GM18858 (cell line): ENCODE results near the gene C6orf52.
"Not testable (repeated sequence)": the region's sequence is repeated elsewhere in the genome, so short reads cannot be mapped to it uniquely, and the experiment has no call there.

Source experiments
- ATAC-seq: cut with Tn5 transposase; IDR thresholded peaks from one replicate; pipeline ENCODE4 v1.9.1; 2021; ENCODE audit not compliant: unreplicated experiment

Gene C6orf52

DNA sequence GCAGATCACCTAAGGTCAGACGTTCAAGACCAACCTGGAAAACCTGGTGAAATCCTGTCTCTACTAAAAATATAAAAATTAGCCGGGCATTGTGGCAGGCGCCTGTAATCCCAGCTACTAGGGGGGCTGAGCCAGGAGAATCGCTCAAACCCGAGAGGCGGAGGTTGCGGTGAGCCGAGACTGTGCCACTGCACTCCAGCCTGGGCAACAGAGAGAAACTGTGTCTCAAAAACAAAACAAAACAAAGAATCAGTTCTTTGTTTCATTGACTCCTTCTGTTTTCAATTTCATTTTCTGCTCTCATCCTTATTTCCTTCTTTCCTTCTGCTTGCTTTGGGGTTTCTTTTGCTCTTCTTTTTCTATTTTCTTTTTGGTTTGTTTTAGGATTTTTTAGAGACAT is 19.5 kb upstream of the C6orf52 start:
- ATAC-seq, result no peak

DNA sequence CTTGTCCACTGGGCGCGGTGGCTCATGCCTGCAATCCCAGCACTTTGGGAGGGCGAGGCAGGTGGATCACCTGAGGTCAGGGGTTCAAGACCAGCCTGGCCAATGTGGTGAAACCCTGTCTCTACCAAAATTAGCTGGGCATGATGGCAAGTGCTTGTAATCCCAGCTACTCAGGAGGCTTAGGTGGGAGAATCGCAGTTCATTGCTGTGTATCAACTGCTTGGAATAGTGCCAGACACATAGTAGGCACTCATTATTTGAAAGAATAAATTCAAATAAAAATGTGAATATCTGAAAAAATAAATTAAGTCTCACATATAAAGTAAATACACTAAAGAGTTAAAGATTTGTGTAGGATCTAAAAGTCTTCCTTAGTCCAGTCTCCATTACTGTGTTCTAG is 2.2 kb upstream of the C6orf52 start:
- ATAC-seq, result no peak

GRCh38 chr6:10695086-10695657 is 756 bp upstream of the C6orf52 start:
- ATAC-seq, result no peak

DNA sequence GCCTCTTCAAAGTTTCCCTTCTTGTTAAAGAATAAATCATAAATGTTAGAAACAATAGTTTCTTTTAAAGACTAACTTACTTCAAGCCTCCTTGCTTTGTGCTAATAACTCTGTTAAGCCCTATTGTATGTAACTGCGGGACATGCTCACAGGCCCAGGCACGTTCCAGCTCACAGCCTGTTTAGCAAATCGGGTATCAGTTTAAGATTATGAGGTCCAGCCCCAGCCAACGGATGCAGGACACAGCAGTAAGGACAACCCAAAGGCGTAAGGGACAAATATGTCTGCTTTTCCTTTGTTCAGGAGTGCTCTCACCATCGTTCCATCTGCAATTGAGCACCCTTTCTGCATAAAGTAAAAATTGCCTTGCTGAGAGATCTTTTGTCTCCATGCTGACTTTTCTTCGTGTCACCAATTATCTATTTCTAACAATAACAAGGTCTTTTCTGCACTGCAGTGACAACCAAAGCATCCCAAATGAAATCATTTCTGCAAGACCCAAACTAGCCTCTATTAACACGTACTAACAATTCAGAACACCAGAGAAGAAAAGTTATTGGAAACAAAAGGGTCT is 1.4 kb downstream of the C6orf52 start:
- no peak for ATAC-seq

DNA sequence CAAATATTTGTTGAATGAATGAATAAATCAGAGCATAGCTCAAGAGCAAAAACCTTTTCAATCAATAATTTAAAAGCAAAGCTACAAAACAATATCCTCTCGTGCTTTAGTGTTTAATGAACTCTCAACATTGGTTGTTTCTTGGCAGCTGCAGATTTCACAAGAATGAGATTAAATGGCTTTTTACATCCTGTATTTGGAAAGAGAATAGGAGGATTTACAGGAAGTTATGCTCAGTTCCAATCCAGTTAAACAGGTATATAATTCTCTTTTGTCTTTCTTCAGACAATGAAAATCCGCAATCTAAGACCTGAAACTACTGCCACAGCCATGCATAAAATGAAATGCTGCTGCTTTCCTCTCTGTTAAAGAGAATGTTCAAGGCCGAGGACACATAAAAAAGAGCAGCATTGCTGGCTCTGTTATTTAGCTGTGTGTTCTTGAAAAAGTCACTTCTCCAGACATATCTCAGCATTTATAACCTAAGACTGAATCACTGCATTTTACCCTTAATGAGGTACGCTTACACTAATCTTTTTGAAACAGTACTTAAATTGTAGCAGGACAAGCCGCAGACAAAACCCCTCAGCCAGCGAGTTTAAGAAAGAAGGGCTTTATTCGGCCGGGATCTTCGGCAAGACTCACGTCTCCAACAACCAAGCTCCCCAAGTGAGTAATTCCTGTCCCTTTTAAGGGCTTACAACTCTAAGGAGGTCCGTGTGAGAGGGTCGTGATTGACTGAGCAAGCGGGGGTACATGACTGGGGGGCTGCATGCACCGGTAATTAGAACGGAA is 3.6 kb downstream of the C6orf52 start:
- no peak for ATAC-seq

DNA sequence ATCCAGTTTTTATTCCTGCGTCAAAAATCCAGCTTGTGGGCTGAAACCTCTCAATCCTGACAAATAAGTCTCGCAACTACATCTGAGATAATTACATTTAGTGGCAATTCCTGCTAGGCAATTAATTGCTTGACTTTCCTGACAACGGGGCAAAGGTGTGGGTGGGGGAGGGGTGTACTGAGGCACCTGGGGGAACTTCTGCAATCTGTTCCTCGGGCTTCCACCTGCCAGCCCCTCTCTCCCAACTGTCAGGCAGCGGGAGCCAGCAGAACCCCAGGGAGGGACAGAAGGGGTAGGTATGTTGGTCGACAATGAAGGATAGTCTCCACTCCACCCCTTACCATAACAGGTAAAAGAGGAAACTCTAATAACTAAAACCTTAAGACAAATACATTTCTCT is 6.8 kb downstream of the C6orf52 start:
- ATAC-seq, result no peak

DNA sequence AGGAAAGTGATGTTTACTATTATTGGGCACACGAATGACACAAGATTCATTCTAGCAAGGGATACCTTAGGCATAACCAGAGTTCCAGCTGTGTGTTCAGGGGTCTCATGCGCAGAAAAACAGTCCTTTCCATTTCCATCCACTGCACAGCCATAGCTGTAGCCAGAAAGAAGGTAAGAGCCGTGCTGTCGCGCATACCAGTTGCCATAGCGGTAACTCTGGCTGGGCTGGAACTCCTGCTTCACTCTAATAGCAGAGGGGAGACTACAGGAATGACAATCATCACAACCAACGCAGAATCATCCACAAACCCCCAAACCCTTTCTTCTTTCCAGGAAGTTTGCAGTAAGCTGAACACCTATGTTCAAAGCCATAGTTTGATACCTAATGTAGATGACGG is 7.5 kb downstream of the C6orf52 start:
- ATAC-seq, result no peak

GRCh38 chr6:10685092-10685915 is 9.1 kb downstream of the C6orf52 start:
- no peak for ATAC-seq

DNA sequence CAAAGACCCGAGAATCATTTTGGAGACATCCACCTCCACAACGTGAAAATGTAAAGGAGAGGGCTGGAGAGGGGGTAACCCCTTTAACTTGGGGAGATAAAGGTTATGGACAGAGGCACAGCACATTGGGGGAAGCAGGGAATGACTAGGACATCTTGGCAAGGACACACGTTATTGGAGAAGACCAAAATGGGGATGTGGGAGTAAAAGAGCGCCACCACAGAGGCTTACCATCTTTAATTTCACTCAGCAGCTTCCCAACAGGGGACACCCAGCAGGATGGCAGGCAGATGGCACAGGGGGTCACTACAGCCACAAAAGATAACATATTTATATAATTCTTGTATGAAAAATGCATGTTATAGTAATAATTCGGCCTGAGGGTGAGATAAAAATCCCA is 9.8 kb downstream of the C6orf52 start:
- ATAC-seq, result no peak

DNA sequence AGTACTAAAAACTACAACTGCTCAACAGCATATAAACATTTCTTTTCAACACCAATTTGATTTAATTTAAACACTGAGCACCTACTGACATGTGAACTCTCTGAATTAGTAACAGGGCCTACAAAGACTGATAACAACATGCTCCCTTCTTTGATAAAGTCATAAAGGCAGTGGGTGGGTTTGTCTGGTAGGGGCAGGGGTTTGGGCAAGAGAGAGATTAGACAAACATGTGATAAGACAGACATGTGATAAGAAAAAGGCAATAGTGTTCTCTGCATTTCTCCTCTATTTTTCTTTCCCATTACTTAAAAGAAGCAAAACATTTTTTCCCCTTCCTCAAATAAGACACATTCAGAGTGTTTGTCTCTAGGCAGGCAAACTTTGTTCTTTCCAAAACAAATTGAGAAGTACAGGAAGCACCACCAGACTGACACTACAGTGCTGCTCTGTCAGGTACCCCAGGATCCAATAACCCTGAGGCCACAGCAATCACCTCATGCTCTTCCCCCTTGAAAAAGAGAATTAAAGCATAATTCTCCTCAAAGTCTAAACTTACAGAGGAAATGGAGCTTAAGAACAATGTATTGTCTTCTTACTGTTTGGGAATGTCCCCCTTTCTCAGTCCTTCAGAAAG is 11.9 kb downstream of the C6orf52 start:
- no peak for ATAC-seq

GRCh38 chr6:10681795-10682194 is 12.6 kb downstream of the C6orf52 start:
- no peak for ATAC-seq

GRCh38 chr6:10678456-10678855 is 16.0 kb downstream of the C6orf52 start:
- no peak for ATAC-seq

- no peak for ATAC-seq
These were observed 18.0 kb downstream of the C6orf52 start for GRCh38 chr6:10676403-10676802.

DNA sequence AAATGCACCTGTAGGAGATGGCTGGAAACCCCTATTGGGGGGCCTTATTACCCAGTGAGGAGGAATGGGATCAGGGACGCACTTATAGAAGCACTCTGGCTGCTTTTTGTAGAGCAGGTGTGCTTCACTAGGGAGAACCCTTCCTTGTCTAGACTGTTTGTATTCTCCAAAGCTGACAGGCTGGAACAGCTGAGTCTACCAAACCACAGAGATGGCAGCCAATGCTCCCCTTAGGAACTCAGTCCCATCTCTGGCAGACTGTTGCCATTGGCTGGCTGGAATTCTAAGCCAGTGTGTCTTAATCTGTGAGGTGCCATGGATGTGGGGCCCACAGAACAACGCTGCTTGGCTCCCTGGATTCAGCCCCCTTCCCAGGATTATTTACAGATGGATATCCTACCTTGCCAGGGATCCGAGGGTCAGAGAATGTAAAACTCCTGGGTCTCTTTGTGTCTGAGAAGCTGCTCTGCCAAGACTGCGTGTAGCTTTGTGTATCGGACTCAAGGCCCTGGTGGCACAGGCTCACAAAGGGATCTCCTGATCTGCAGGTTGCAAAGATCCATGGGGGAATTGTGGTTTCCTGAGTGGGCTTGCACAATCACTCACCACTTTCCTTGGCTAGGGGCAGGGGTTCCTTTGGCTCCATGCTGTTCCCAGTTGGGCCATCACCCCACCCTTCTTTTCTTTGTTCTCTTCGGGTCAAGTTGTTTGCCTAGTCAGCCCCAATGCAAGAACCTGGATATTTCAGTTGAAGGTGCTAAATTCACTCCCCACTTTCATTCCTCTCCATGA is 26.1 kb downstream of the C6orf52 start:
- ATAC-seq, result no peak

DNA sequence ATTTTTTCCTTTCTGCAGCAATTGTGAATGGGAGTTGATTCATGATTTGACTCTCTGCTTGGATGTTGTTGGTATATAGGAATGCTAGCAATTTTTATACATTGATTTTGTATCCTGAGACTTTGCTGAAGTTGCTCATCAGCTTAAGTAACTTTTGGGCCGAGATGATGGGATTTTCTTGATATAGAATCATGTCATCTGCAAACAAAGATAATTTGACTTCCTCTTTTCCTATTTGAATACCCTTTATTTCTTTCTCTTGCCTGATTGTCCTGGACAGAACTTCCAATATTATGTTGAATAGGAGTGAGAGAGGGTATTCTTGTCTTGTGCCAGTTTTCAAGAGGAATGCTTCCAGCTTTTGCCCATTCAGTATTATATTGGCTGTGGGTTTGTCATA is 28.8 kb downstream of the C6orf52 start:
- ATAC-seq, result not testable (repeated sequence)

DNA sequence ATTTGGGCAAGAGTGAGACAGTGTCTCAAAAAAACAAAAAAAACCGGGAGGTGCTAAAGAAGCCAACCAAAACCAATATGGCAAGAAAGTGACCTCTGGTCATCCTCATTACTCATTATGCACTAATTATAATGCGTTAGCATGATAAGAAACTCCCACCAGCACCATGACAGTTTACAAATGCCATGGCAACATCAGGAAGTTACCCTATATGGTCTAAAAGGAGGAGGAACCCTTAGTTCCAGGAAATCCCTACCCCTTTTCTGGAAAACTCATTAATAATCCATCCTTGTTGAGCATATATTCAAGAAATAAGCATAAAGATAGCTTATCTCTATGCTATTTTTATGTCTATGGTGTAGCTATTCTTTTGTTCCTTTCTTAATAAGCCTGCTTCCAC is 31.7 kb downstream of the C6orf52 start:
- no peak for ATAC-seq

DNA sequence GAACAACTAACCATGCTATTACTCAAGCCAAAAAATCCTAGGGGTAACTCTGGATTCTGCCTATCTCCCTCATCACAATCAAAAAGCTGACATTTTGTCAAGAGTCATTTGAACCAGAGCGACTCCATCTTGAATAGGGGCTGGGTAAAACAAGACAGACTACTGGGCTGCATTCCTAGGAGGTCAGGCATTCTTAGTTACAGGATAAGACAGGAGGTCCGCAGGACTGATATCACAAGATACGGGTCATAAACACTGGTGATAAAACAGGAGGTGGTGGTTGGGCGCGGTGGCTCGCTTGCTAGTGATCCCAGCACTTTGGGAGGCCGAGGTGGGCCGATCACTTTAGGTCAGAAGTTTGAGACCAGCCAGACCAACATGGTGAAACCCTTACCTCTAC is 32.2 kb downstream of the C6orf52 start:
- no peak for ATAC-seq

GRCh38 chr6:10660431-10661191 is 33.8 kb downstream of the C6orf52 start:
- ATAC-seq, result not testable (repeated sequence)

GRCh38 chr6:10659699-10660348 is 34.6 kb downstream of the C6orf52 start:
- ATAC-seq, result no peak
